Thoracic aorta (tissue), 2 donors: ENCODE results near the gene PEAK1. TPM values are rescaled to one million over a fixed set of nuclear protein-coding genes. Genes with fewer than 3 reads are reported as not detected.

Source experiments
- ATAC-seq: fragments of 150-250 bp; one replicate; pipeline ENCODE4 v1.8.0; 2017; ENCODE audit warnings: low read depth; ENCODE audit not compliant: insufficient number of reproducible peaks, low FRiP score
- DNase-seq: peaks from one replicate; pipeline ENCODE4 v3.0.0-alpha.2; 2020; ENCODE audit warnings: low spot score
- H3K27ac ChIP-seq, 2 donors: fragments of 200-600 bp; sonication (generic); 1 replicate in 1 of 2; 2 replicates in 1 of 2; pipeline ENCODE4 v1.5.1; 2016; ENCODE audit warnings: mild to moderate bottlenecking in 2 of 2, moderate library complexity in 2 of 2
- H3K27me3 ChIP-seq: fragments of 200-600 bp; sonication (generic); replicated peaks from 2 replicates; pipeline ENCODE4 v1.6.0; 2016; ENCODE audit warnings: mild to moderate bottlenecking; ENCODE audit not compliant: insufficient read depth
- H3K36me3 ChIP-seq: fragments of 200-600 bp; sonication (generic); one replicate; pipeline ENCODE4 v1.5.1; 2016
- H3K4me1 ChIP-seq, 2 donors: fragments of 200-600 bp; sonication (generic); 1 replicate in 1 of 2; 2 replicates in 1 of 2; pipeline versions ENCODE4 v1.5.1 to v1.6.0; 2016; ENCODE audit warnings: low read depth in 2 of 2, mild to moderate bottlenecking in 1 of 2; ENCODE audit not compliant: control insufficient read depth in 1 of 2
- H3K4me3 ChIP-seq: fragments of 200-600 bp; sonication (generic); 2 replicates; pipeline ENCODE4 v1.5.1; 2016; ENCODE audit warnings: mild to moderate bottlenecking
- H3K9me3 ChIP-seq: fragments of 200-600 bp; sonication (generic); 2 replicates; pipeline ENCODE4 v1.5.1; 2016
- total RNA-seq, 2 donors: library from RNA; depleted of rRNA; stranded (reverse); fragments of >200 nt; gene quantifications; one replicate each; pipeline versions ENCODE4 v1.1.0 to v1.2.3, GENCODE V29; 2016
- TF ChIP-seq, protein P1 (sequence below): fragments of 200-600 bp; sonication (generic); IDR thresholded peaks from one replicate; pipeline ENCODE4 v1.5.1; 2019; ENCODE audit warnings: antibody characterized with exemption

The PEAK1 gene
- total RNA-seq, 2 donors from 2014 or later: 94.2 to 95.9 TPM

DNA sequence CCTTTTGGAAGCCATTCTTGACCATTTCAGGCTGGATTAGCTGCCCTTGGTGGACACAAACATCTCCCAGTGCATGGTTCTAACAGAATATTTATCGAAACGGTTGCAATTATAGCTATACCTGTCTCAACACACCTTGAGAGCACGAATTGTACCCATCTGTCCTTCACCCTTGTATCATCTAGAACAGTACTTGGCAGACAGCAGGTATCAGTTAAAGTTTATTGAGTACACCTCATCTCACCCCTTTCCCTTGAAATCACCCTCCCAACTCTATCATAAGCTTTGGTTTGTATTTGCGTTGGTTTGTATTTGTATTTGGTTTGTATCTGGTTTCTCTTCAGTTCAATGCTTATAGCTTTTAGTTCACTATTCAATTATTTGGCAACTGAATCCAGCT lies 361.4 kb downstream of the PEAK1 start:
- Histone ChIP-seq H3K9me3 (no peaks in the 10 kb centered on the region), H3K4me1 (peaks cover 14 to 38% of the 10 kb centered on the region in 2 donors), H3K27me3 (no peaks in the 10 kb centered on the region), H3K27ac (no peak overlapping the region), H3K36me3 (no peaks in the 10 kb centered on the region), H3K4me3 (no peak overlapping the region)
- TF ChIP-seq, protein P1, sequence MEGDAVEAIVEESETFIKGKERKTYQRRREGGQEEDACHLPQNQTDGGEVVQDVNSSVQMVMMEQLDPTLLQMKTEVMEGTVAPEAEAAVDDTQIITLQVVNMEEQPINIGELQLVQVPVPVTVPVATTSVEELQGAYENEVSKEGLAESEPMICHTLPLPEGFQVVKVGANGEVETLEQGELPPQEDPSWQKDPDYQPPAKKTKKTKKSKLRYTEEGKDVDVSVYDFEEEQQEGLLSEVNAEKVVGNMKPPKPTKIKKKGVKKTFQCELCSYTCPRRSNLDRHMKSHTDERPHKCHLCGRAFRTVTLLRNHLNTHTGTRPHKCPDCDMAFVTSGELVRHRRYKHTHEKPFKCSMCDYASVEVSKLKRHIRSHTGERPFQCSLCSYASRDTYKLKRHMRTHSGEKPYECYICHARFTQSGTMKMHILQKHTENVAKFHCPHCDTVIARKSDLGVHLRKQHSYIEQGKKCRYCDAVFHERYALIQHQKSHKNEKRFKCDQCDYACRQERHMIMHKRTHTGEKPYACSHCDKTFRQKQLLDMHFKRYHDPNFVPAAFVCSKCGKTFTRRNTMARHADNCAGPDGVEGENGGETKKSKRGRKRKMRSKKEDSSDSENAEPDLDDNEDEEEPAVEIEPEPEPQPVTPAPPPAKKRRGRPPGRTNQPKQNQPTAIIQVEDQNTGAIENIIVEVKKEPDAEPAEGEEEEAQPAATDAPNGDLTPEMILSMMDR: no peak
- ATAC-seq (no peak), DNase-seq (no peak)

DNA sequence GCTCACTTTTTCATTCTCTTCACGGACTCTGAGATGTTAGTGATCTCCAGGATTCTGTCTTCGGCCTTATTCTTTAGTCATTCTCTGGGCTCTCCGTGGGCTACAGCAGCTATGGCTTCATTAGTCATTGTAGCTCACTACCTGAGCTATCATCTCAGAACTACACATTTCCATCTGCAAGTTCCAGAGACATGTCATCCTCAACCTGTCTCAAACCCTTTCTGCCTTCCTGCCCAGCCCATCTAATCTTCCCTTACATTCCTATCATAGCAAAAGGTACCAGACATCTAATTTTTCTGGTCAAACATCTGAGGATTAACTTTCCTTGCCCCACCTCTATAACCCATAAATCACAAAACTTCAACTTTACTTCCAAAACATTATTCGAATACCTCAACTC lies 362.2 kb downstream of the PEAK1 start:
- TF ChIP-seq, protein P1: no peak
- ATAC-seq: no peak
- Histone ChIP-seq H3K27ac (no peak overlapping the region), H3K4me1 (peaks cover 14 to 38% of the 10 kb centered on the region in 2 donors), H3K36me3 (no peaks in the 10 kb centered on the region), H3K27me3 (no peaks in the 10 kb centered on the region), H3K9me3 (no peaks in the 10 kb centered on the region), H3K4me3 (no peak overlapping the region)
- DNase-seq: no peak

DNA sequence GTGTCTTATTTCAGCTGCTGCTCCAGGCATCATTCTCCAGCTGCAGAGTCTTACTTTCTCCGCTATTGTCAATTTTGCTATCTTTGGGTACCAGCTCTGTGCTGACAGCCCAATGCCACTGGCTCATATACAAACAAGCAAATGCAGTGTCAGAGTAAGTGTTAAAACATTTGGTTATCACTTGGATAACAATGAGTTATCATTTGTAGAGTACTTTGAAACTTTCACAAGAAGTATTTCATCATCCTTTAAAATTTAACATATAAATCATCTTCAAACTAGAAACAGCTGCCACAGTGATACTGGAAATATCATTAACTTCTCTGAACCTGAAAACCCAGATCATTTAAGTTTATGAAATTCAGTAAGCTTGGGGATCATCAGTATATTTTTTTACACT lies 362.8 kb downstream of the PEAK1 start:
- Histone ChIP-seq H3K9me3 (no peaks in the 10 kb centered on the region), H3K36me3 (no peaks in the 10 kb centered on the region), H3K4me1 (peaks cover 14 to 32% of the 10 kb centered on the region in 2 donors), H3K27ac (no peak overlapping the region), H3K4me3 (no peak overlapping the region), H3K27me3 (no peaks in the 10 kb centered on the region)
- TF ChIP-seq, protein P1: no peak
- no peak for DNase-seq
- no peak for ATAC-seq

- DNase-seq (no peak), ATAC-seq (no peak)
- Histone ChIP-seq H3K36me3 (no peaks in the 10 kb centered on the region), H3K27me3 (no peaks in the 10 kb centered on the region), H3K4me3 (no peak overlapping the region), H3K4me1 (peaks cover 0 to 7% of the 10 kb centered on the region in 2 donors), H3K27ac (no peak overlapping the region), H3K9me3 (no peaks in the 10 kb centered on the region)
- TF ChIP-seq, protein P1: no peak
Measured at GRCh38 chr15:77053709-77054108, 366.2 kb downstream of the PEAK1 start.

- no peak for DNase-seq
- no peak for ATAC-seq
- H3K4me3 ChIP-seq: no peak overlapping the region
Measured at GRCh38 chr15:77052556-77052955, 367.3 kb downstream of the PEAK1 start.

More at GRCh38 chr15:77052556-77052955, 367.3 kb downstream of the PEAK1 start:
- Histone ChIP-seq H3K27me3 (no peaks in the 10 kb centered on the region), H3K4me1 (peaks cover 0 to 7% of the 10 kb centered on the region in 2 donors), H3K27ac (no peak overlapping the region), H3K9me3 (no peaks in the 10 kb centered on the region), H3K36me3 (no peaks in the 10 kb centered on the region)
- TF ChIP-seq, protein P1: no peak

Other genes starting within 250 kb of the PEAK1 start
- gene HMG20A, start 784 bp upstream of the PEAK1 start, total RNA-seq: 10 to 100 TPM; 25.7 to 47.3 TPM
- 1 to 10 TPM in 1 of 2 donors, under 1 TPM in 1; 0.63 to 4.6 TPM for gene LINGO1, start 212.8 kb upstream of the PEAK1 start, total RNA-seq